ENCODE results near the gene DMD.

Gene DMD

DNA sequence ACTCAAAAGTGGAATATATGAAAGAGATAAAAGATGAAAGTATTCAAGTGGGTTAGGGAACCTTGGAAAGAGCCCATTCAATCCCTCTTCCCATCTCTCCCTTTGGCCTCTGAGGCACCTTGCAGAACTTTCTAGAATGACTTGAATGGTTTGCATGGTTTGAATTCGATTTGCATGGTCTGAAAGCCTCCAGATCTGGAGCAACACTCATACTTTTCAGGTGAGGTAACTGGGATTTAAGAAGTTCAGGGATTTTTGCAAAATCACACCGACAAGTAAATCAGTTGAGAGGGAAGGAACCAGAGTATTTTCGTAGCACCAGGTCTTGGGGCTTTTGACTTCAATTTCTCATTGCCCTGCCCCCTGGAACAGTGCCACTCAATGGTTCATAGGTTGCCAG is 1663.5 kb downstream of the DMD start:
- DNase-seq (ENCODE audit: extremely low spot score): no peak
- TF ChIP-seq, protein P1, sequence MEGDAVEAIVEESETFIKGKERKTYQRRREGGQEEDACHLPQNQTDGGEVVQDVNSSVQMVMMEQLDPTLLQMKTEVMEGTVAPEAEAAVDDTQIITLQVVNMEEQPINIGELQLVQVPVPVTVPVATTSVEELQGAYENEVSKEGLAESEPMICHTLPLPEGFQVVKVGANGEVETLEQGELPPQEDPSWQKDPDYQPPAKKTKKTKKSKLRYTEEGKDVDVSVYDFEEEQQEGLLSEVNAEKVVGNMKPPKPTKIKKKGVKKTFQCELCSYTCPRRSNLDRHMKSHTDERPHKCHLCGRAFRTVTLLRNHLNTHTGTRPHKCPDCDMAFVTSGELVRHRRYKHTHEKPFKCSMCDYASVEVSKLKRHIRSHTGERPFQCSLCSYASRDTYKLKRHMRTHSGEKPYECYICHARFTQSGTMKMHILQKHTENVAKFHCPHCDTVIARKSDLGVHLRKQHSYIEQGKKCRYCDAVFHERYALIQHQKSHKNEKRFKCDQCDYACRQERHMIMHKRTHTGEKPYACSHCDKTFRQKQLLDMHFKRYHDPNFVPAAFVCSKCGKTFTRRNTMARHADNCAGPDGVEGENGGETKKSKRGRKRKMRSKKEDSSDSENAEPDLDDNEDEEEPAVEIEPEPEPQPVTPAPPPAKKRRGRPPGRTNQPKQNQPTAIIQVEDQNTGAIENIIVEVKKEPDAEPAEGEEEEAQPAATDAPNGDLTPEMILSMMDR (IDR thresholded peaks at IDR 0.05; ENCODE audit: control extremely low read depth, extremely low read depth, low read depth, missing control alignments): no peak
- ChIA-PET POLR2A (no interaction called here), CTCF (no interaction called here)

DNA sequence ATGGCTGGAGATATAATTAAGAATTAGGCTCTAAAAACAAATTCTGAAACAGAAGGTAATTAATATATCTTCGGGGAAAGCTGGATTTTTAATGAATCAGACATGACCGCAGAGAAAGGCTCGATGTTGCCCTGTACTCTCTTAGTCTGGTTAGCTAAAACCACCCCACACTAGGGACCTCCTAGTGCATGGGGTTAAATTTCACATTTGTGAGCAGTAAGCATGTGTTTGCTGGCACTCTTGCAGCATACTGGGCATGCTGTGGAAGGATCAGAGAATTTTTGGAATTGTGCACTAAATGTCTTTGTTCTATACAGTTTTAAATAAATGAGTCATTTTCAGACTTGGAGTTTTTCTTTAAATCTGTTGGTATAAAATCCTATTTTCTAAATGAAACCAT is 1663.9 kb downstream of the DMD start:
- POLR2A ChIA-PET: no interaction called here
- TF ChIP-seq, protein P1 (IDR thresholded peaks at IDR 0.05; ENCODE audit: control extremely low read depth, extremely low read depth, low read depth, missing control alignments): no peak
- DNase-seq (ENCODE audit: extremely low spot score): no peak
- CTCF ChIA-PET: no interaction called here

DNA sequence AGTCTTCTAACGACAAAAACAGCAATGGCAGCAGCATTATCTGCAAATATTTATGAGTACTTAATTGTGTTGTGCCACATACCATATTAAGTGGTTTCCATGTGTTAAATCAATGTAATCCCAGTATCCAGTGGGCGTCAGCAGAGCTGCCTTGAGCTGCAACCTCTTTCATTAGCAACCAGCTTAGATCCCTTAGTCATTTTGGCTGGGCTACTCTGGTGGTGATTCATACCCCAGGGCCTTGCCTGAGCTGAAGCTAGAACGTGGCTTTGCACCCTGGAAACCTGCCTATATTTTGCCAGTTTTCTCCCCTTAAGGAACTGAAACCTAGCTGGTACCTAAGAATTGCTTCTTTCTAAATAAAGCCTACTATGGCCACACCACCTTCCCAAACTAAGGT is 1665.2 kb downstream of the DMD start:
- ChIA-PET CTCF (no interaction called here), POLR2A (no interaction called here)
- TF ChIP-seq, protein P1 (IDR thresholded peaks at IDR 0.05; ENCODE audit: control extremely low read depth, extremely low read depth, low read depth, missing control alignments): no peak
- no peak for DNase-seq (ENCODE audit: extremely low spot score)

DNA sequence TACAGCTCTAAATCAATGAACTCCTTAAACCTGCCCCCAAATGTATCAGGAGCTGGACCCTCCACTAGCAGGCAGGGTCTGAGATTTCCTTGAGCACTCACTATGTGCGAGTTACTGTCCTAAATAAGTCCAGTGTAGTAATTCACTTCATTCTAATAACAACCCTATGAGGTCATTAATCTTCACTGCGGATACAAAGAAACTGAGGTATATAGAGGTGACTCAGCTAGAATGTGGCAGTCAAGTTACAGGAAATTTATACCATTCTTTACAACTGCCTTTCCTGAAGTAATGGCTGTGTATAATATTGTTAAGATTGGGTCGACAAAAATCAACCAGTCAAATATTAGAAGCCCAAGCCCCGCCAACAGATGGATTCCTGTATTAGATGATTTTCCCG is 1665.6 kb downstream of the DMD start:
- CTCF ChIA-PET: no interaction called here
- no peak for DNase-seq (ENCODE audit: extremely low spot score)
- TF ChIP-seq, protein P1 (IDR thresholded peaks at IDR 0.05; ENCODE audit: control extremely low read depth, extremely low read depth, low read depth, missing control alignments): no peak
- POLR2A ChIA-PET: no interaction called here

DNA sequence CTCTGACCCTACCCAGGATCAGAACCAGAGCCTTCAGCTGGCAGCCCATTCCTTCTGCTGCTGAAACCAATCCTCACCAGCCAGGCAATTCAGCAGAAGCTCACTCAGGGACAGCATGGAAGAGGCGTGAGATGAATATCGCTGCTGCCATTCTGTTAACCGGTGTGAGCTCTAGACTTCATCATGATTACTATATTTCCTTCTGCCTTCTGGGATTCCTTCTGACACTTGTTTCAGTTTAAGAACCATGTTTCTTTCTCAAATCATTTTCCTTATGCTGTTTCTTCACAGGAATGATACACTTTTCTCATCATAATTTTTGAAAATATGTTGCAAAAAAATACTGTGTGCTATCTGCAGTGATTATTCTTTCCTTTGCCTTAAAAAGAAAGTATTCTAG is 1666.2 kb downstream of the DMD start:
- ChIA-PET CTCF (no interaction called here), POLR2A (no interaction called here)

DNA sequence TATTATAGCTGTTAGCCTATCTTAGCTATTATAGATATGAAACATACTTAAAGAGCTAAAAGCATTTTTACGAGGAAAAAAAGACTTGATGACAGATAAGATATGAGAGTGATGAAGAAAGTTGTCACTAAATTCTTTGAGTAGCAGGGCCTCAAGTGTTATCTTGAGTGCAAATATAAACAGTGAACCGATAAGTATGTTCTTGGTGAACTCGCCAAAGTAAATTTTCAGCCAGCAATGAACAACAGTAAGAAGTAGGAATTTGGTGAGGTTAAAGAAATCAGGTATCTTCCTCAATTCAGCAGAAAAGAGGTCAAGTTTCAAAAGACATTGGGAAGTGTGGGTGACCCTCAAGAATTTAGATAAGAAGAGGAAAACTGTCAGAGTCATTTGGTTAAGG is 1667.7 kb downstream of the DMD start:
- no peak for DNase-seq (ENCODE audit: extremely low spot score)
- TF ChIP-seq, protein P1 (IDR thresholded peaks at IDR 0.05; ENCODE audit: control extremely low read depth, extremely low read depth, low read depth, missing control alignments): no peak
- ChIA-PET CTCF (no interaction called here), POLR2A (no interaction called here)

More for the DNA sequence above, 1666.2 kb downstream of the DMD start:
- DNase-seq (ENCODE audit: extremely low spot score): no peak
- TF ChIP-seq, protein P1 (IDR thresholded peaks at IDR 0.05; ENCODE audit: control extremely low read depth, extremely low read depth, low read depth, missing control alignments): no peak

DNA sequence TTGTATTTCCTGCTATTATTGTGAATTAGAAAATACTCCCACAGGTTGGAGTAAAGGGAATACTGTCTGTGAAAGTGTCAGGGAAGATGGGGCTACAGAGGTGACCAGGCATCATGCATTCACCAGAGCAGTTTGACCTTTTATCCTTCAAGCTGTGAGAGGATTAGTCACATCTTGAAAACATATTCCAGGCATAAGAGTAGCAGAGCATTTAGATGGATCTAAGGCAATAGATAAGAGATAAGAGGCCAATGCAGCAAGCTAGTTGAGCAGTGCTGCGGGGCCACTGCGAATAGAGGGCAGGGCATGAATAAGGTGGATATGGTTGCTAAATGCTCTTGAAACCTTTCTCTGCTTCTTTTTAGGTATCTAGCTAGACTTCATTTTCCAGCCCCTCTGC is 1668.8 kb downstream of the DMD start:
- TF ChIP-seq, protein P1 (IDR thresholded peaks at IDR 0.05; ENCODE audit: control extremely low read depth, extremely low read depth, low read depth, missing control alignments): no peak
- CTCF ChIA-PET: no interaction called here
- POLR2A ChIA-PET: no interaction called here
- no peak for DNase-seq (ENCODE audit: extremely low spot score)

All from GM10248 (cell line).